K562 (cell line): Measurements from ENCODE around the gene BCL2L12. TPM values are rescaled to one million over a fixed set of nuclear protein-coding genes. Genes with fewer than 3 reads are reported as not detected.
A peak's percentile ranks its signal among the peaks of the same experiment; 100 is the strongest.

ENCODE experiments used
- E2F6 ChIP-seq, 2 experiments: IDR thresholded peaks; 2 replicates each; pipeline ENCODE4 v1.6.1; 2011; ENCODE audit warnings: borderline replicate concordance in 1 of 2, control low read depth in 1 of 2, low read depth in 1 of 2, low read length in 1 of 2, mild to moderate bottlenecking in 1 of 2, mixed read lengths in 1 of 2, moderate library complexity in 1 of 2; ENCODE audit not compliant: insufficient read depth in 1 of 2, insufficient read length in 1 of 2, poor library complexity in 1 of 2, severe bottlenecking in 1 of 2; ENCODE audit errors: extremely low read depth in 1 of 2
- EHMT2 ChIP-seq: fragments of 450-650 bp; IDR thresholded peaks from 2 replicates; pipeline ENCODE4 v1.6.1; 2018; ENCODE audit warnings: antibody characterized with exemption
- HDAC8 ChIP-seq: fragments of 450-650 bp; IDR thresholded peaks from 2 replicates; pipeline ENCODE4 v1.6.1; 2016; ENCODE audit warnings: mild to moderate bottlenecking, missing genetic modification characterization, moderate library complexity, missing compliant biosample characterization
- HDGF ChIP-seq: fragments of 450-650 bp; IDR thresholded peaks from 2 replicates; pipeline ENCODE4 v1.6.1; 2016
- MAX ChIP-seq: sonication (generic); formaldehyde crosslinking; IDR thresholded peaks from 2 replicates; pipeline ENCODE4 v1.9.0; 2022; ENCODE audit warnings: mild to moderate bottlenecking, missing genetic modification reagents
- MGA ChIP-seq: fragments of 450-650 bp; IDR thresholded peaks from 2 replicates; pipeline ENCODE4 v1.6.1; 2016; ENCODE audit warnings: mild to moderate bottlenecking, moderate library complexity
- PKNOX1 ChIP-seq: fragments of 450-650 bp; IDR thresholded peaks from 2 replicates; pipeline ENCODE4 v1.6.1; 2016
- SRSF9 ChIP-seq: fragments of 200-400 bp; formaldehyde crosslinking; IDR thresholded peaks from 2 replicates; pipeline ENCODE4 v1.6.1; 2017; ENCODE audit warnings: low read depth, low read length, borderline replicate concordance
- TAF15 ChIP-seq: fragments of 200-400 bp; formaldehyde crosslinking; IDR thresholded peaks from 2 replicates; pipeline ENCODE4 v1.6.1; 2017; ENCODE audit warnings: mild to moderate bottlenecking, low read depth, low read length, moderate library complexity
- XRCC4 ChIP-seq: IDR thresholded peaks from one replicate; pipeline ENCODE4 v1.6.1; 2011; ENCODE audit not compliant: insufficient read depth, insufficient read length; ENCODE audit errors: extremely low read depth
- ZNF124 ChIP-seq: sonication (generic); formaldehyde crosslinking; IDR thresholded peaks from 2 replicates; pipeline ENCODE4 v1.8.1; 2022; ENCODE audit warnings: missing genetic modification reagents
- ZNF398 ChIP-seq: fragments of 250-450 bp; sonication (Bioruptor Pico); IDR thresholded peaks from 2 replicates; pipeline ENCODE4 v1.8.0; 2021; ENCODE audit warnings: moderate library complexity, mild to moderate bottlenecking, inconsistent platforms
- polyA plus RNA-seq, 8 experiments: library from polyadenylated mRNA; depleted of rRNA in 4 of 8; stranded (reverse) in 5 of 8; unstranded in 3 of 8; fragments of >200 nt; fragmentation: Nextera tagmentation in 2 of 8; fragmentation: Illumina TruSeq in 1 of 8; extraction: Ambion mirVana in 2 of 8; extraction: Trizol in 1 of 8; gene quantifications; 2 replicates each; pipeline versions ENCODE4 v1.2.1 to v1.2.3, GENCODE V29; 2011 to 2014; ENCODE audit warnings: inconsistent platforms in 1 of 8, missing spikeins in 1 of 8
- total RNA-seq, 7 experiments: library from RNA; depleted of rRNA in 6 of 7; stranded (reverse); fragments of >200 nt in 6 of 7; fragmentation: Illumina TruSeq in 2 of 7; extraction: Trizol in 2 of 7; gene quantifications; 2 replicates each; pipeline versions ENCODE4 v1.2.1 to v1.2.3, GENCODE V29; 2011 to 2021; ENCODE audit warnings: low replicate concordance in 1 of 7

The BCL2L12 gene
- total and polyA plus RNA-seq, 9 of the 15 experiments (the other 6 are each of a cell fraction or from before 2014, with no cell fraction given) = 7.4 to 263 (median 81.2) TPM

- TF ChIP-seq XRCC4 = no peak
- peak; percentile 46 for TF ChIP-seq PKNOX1
- TF ChIP-seq ZNF398 = no peak
- TF ChIP-seq HDGF = 0 out of 2 replicates have a peak, but pooled peaks have one; percentile 47
- peak; percentile 74 for TF ChIP-seq MGA
- no peak for TF ChIP-seq TAF15
- TF ChIP-seq E2F6 (IDR thresholded peaks at IDR 0.05; ENCODE audit: borderline replicate concordance in 1 of 2, extremely low read depth in 1 of 2, insufficient read depth in 1 of 2, insufficient read length in 1 of 2, low read depth in 1 of 2, low read length in 1 of 2, poor library complexity in 1 of 2, severe bottlenecking in 1 of 2) = peak in 1 of 2 experiments; percentile 39
- peak; percentile 75; the same call in 1 of the 2 replicates for TF ChIP-seq EHMT2
- 0 out of 2 replicates have a peak, but pooled peaks have one; percentile 56 for TF ChIP-seq HDAC8 (tag)
- no peak for TF ChIP-seq SRSF9
- peak; percentile 43 for TF ChIP-seq MAX (CRISPR knock-in tag)
- no peak for TF ChIP-seq ZNF124 (CRISPR knock-in tag)
These were observed 50.4 kb downstream of the BCL2L12 start (continued) for GRCh38 chr19:49716154-49716553.
